Gastrocnemius medialis (tissue), 4 donors: Measurements from ENCODE around the gene NR3C2.

Experiments
- POLR2A ChIP-seq, 2 donors: fragments of 450-650 bp; IDR thresholded peaks; one replicate each; pipeline ENCODE4 v1.6.1; 2017; ENCODE audit warnings: antibody characterized with exemption in 2 of 2, mild to moderate bottlenecking in 2 of 2, moderate library complexity in 2 of 2
- TF ChIP-seq, protein P1 (sequence below), 5 experiments: fragments of 450-650 bp in 3 of 5; fragments of 200-600 bp in 2 of 5; sonication (generic) in 2 of 5; IDR thresholded peaks in 4 of 5; conservative IDR thresholded peaks in 1 of 5; 1 replicate in 4 of 5; 2 replicates in 1 of 5; pipeline ENCODE4 v1.5.1; 2016 to 2019; ENCODE audit warnings: antibody characterized with exemption in 5 of 5, mild to moderate bottlenecking in 3 of 5, moderate library complexity in 3 of 5

GRCh38 chr4:148367756-148368155, 74.5 kb downstream of the NR3C2 start:
- TF ChIP-seq, protein P1, sequence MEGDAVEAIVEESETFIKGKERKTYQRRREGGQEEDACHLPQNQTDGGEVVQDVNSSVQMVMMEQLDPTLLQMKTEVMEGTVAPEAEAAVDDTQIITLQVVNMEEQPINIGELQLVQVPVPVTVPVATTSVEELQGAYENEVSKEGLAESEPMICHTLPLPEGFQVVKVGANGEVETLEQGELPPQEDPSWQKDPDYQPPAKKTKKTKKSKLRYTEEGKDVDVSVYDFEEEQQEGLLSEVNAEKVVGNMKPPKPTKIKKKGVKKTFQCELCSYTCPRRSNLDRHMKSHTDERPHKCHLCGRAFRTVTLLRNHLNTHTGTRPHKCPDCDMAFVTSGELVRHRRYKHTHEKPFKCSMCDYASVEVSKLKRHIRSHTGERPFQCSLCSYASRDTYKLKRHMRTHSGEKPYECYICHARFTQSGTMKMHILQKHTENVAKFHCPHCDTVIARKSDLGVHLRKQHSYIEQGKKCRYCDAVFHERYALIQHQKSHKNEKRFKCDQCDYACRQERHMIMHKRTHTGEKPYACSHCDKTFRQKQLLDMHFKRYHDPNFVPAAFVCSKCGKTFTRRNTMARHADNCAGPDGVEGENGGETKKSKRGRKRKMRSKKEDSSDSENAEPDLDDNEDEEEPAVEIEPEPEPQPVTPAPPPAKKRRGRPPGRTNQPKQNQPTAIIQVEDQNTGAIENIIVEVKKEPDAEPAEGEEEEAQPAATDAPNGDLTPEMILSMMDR (IDR thresholded peaks at IDR 0.05 in 4 of 5, conservative IDR thresholded peaks at IDR 0.05 in 1 of 5) = no peak
- no peak for TF ChIP-seq POLR2A (IDR thresholded peaks at IDR 0.05)
